ENCODE results near the gene CCNL2. TPM values are rescaled to one million over a fixed set of nuclear protein-coding genes. Genes with fewer than 3 reads are reported as not detected.

CCNL2 gene
- total and polyA plus RNA-seq, 2 of the 13 experiments (the other 11 are each of a cell fraction or from before 2014, with no cell fraction given) = 105 to 340 TPM

GRCh38 chr1:1437033-1437903 is 38.1 kb upstream of the CCNL2 start (continued):
- TF ChIP-seq CTCF (CRISPR knock-in tag; IDR thresholded peaks at IDR 0.05) (no peak), ZNF775 (CRISPR knock-in tag; IDR thresholded peaks at IDR 0.05; ENCODE audit: borderline replicate concordance) (0 out of 2 replicates have a peak, but pooled peaks have one; percentile 47), HNRNPK (IDR thresholded peaks at IDR 0.05; ENCODE audit: low read depth, low read length, poor library complexity, severe bottlenecking) (no peak), ZFX (CRISPR knock-in tag; IDR thresholded peaks at IDR 0.05; ENCODE audit: low read depth) (peak; percentile 34; the same call in 1 of the 2 replicates), PITX1 (CRISPR knock-in tag; IDR thresholded peaks at IDR 0.05) (0 out of 2 replicates have a peak, but pooled peaks have one; percentile 26), MAFF (IDR thresholded peaks at IDR 0.05; ENCODE audit: low read depth, low read length) (no peak), ZNF207 (IDR thresholded peaks at IDR 0.05; ENCODE audit: borderline replicate concordance) (no peak), ZNF572 (CRISPR knock-in tag; IDR thresholded peaks at IDR 0.05) (no peak)

GRCh38 chr1:1436630-1437032 is 37.5 kb upstream of the CCNL2 start:
- intact Hi-C loops (cut with micrococcal nuclease; ENCODE audit: unreplicated experiment) (no loop called here), in situ Hi-C loops (cut with HindIII; ENCODE audit: extremely low pct_ligation_motif_present, low pct_unique_long_range_greater_than_20kb) (loop anchor here (5.0 kb wide), 1 partner anchor 34 kb away; no protein-coding TSS in a partner anchor)
- peak overlapping the region; percentile 94 for H3K4me2 ChIP-seq (ENCODE audit: low read depth, low read length)
- no TSS peak for BruUV-seq (replicated peaks)
- peak overlapping the region; percentile 72 to 88 (median 84) for H3K4me3 ChIP-seq (replicated peaks in 1 of 3; ENCODE audit: insufficient read depth in 1 of 3, low read depth in 2 of 3, low read length in 3 of 3)
- peak overlapping the region; percentile 74 for H3K9ac ChIP-seq (ENCODE audit: insufficient read depth, low read depth, low read length)
- no peaks in the 10 kb centered on the region for H3K9me3 ChIP-seq (ENCODE audit: low read length)
- no CpG with 5 or more reads among the region's 7 CpGs for WGBS (ENCODE audit: low lambda C conversion rate)
- no peaks in the 10 kb centered on the region for H3K27me3 ChIP-seq (ENCODE audit: control insufficient read depth in 1 of 2, insufficient read depth in 2 of 2, low read length in 2 of 2)
- POLR2A ChIA-PET = interaction anchor here (1.1 to 11.0 kb wide), 9 partner anchors 11 to 69 kb away, joined by 3 to 355 read pairs (median 7); partner anchors contain the start of genes ANKRD65, CCNL2 and MRPL20
- ATAC-seq (no peak), DNase-seq (ENCODE audit: low spot score) (no peak), FAIRE-seq (no peak)
- H3K36me3 ChIP-seq (replicated peaks in 1 of 2; ENCODE audit: control insufficient read depth in 1 of 2, insufficient read depth in 2 of 2, low read length in 2 of 2) = peaks cover 0 to 2% of the 10 kb centered on the region in 2 experiments; a peak in 1 of 5 replicates
- peaks cover 58% of the 10 kb centered on the region for H3K4me1 ChIP-seq (ENCODE audit: insufficient read depth, low read length)
- H2AFZ ChIP-seq (ENCODE audit: low read length) = no peak overlapping the region
- H3K79me2 ChIP-seq (ENCODE audit: insufficient read depth, low read length) = peaks cover 31% of the 10 kb centered on the region
- CTCF ChIA-PET (ENCODE audit: low intra/inter-chr PET ratio, low total read pairs) = no interaction called here
- peak overlapping the region; percentile 20 for H3K27ac ChIP-seq (ENCODE audit: extremely low read length, insufficient read depth, low read length)
- H4K20me1 ChIP-seq (ENCODE audit: insufficient read depth, low read length) = no peaks in the 10 kb centered on the region
- TF ChIP-seq HOXA3 (CRISPR knock-in tag; IDR thresholded peaks at IDR 0.05) = 0 out of 2 replicates have a peak, but pooled peaks have one; percentile 1
- no peak for TF ChIP-seq YEATS4 (CRISPR knock-in tag; IDR thresholded peaks at IDR 0.05; ENCODE audit: borderline replicate concordance)
- peak; percentile 24; the same call in 1 of the 2 replicates for TF ChIP-seq KDM2A (CRISPR knock-in tag; IDR thresholded peaks at IDR 0.05; ENCODE audit: borderline replicate concordance, low read depth)
- no peak for TF ChIP-seq LCORL (IDR thresholded peaks at IDR 0.05)
- 0 out of 2 replicates have a peak, but pooled peaks have one; percentile 6 for TF ChIP-seq LCORL (CRISPR knock-in tag; IDR thresholded peaks at IDR 0.05)
- 0 out of 2 replicates have a peak, but pooled peaks have one; percentile 13 for TF ChIP-seq ZFP91 (CRISPR knock-in tag; IDR thresholded peaks at IDR 0.05; ENCODE audit: borderline replicate concordance)
- TF ChIP-seq NR1H2 (CRISPR knock-in tag; IDR thresholded peaks at IDR 0.05; ENCODE audit: borderline replicate concordance, low read depth) = no peak
- TF ChIP-seq MTERF4 (CRISPR knock-in tag; IDR thresholded peaks at IDR 0.05) = no peak
- peak; percentile 5 for TF ChIP-seq ZNF883 (CRISPR knock-in tag; IDR thresholded peaks at IDR 0.05; ENCODE audit: not compliant biosample characterization)
- no peak for TF ChIP-seq MIER3 (CRISPR knock-in tag; IDR thresholded peaks at IDR 0.05; ENCODE audit: borderline replicate concordance)
